Keratinocyte (primary cell): ENCODE results near the gene FAAH. TPM values are rescaled to one million over a fixed set of nuclear protein-coding genes. Genes with fewer than 3 reads are reported as not detected.

ENCODE experiments used
- DNase-seq: peaks from one replicate; pipeline ENCODE4 v3.0.0-alpha.2; 2011; ENCODE audit warnings: low read depth, missing footprints, low spot score
- FAIRE-seq: peaks from 2 replicates; lab custom pipeline; 2011; peaks lifted over from hg19 to GRCh38; lab: Jason Lieb, UNC
- H2AFZ ChIP-seq: 2 replicates; pipeline ENCODE4 v1.6.0; 2012; ENCODE audit warnings: low read length, control low read depth, inconsistent platforms; ENCODE audit not compliant: control insufficient read depth
- H3K27ac ChIP-seq: 2 replicates; pipeline ENCODE4 v1.5.1; 2011; ENCODE audit warnings: low read length; ENCODE audit not compliant: control insufficient read depth, insufficient read depth
- H3K27me3 ChIP-seq: 3 replicates; pipeline ENCODE4 v1.6.0; 2011; ENCODE audit warnings: low read length; ENCODE audit not compliant: control insufficient read depth, insufficient read depth; ENCODE audit errors: extremely low read depth
- H3K36me3 ChIP-seq, 2 experiments: 2 replicates in 1 of 2; 3 replicates in 1 of 2; pipeline ENCODE4 v1.5.1; 2011; ENCODE audit warnings: low read length in 2 of 2, mild to moderate bottlenecking in 1 of 2; ENCODE audit not compliant: control insufficient read depth in 2 of 2, insufficient read depth in 2 of 2; ENCODE audit errors: extremely low read depth in 1 of 2
- H3K4me1 ChIP-seq: 3 replicates; pipeline ENCODE4 v1.5.1; 2011; ENCODE audit warnings: low read length; ENCODE audit not compliant: control insufficient read depth, insufficient read depth; ENCODE audit errors: extremely low read depth
- H3K4me2 ChIP-seq: 3 replicates; pipeline ENCODE4 v1.6.0; 2011; ENCODE audit warnings: low read depth, low read length; ENCODE audit not compliant: control insufficient read depth, insufficient read depth; ENCODE audit errors: extremely low read depth
- H3K4me3 ChIP-seq, 3 experiments: fragments of 200-600 bp in 1 of 3; sonication (generic) in 1 of 3; 2 replicates in 2 of 3; 3 replicates in 1 of 3; pipeline ENCODE4 v1.5.1; 2011 to 2016; ENCODE audit warnings: low read length in 3 of 3, mild to moderate bottlenecking in 3 of 3, control low read depth in 2 of 3, inconsistent platforms in 1 of 3, low read depth in 1 of 3, mixed read lengths in 1 of 3, mixed run types in 1 of 3, moderate library complexity in 1 of 3; ENCODE audit not compliant: control insufficient read depth in 2 of 3, insufficient read depth in 2 of 3; ENCODE audit errors: extremely low read depth in 1 of 3
- H3K79me2 ChIP-seq: 2 replicates; pipeline ENCODE4 v1.6.0; 2012; ENCODE audit warnings: low read length; ENCODE audit not compliant: control insufficient read depth, insufficient read depth
- H3K9ac ChIP-seq: 3 replicates; pipeline ENCODE4 v1.6.0; 2011; ENCODE audit warnings: low read length; ENCODE audit not compliant: control insufficient read depth, insufficient read depth; ENCODE audit errors: extremely low read depth
- H3K9me1 ChIP-seq: 3 replicates; pipeline ENCODE4 v1.6.0; 2011; ENCODE audit warnings: low read length; ENCODE audit not compliant: control insufficient read depth, insufficient read depth; ENCODE audit errors: extremely low read depth
- H3K9me3 ChIP-seq: 2 replicates; pipeline ENCODE4 v1.5.1; 2012; ENCODE audit warnings: low read depth, low read length; ENCODE audit not compliant: control insufficient read depth
- H4K20me1 ChIP-seq: 3 replicates; pipeline ENCODE4 v1.6.0; 2011; ENCODE audit warnings: low read length; ENCODE audit not compliant: control insufficient read depth, insufficient read depth; ENCODE audit errors: extremely low read depth
- CTCF ChIP-seq, 3 experiments: IDR thresholded peaks in 1 of 3; conservative IDR thresholded peaks in 1 of 3; optimal IDR thresholded peaks in 1 of 3; 2 replicates in 2 of 3; 3 replicates in 1 of 3; pipeline versions ENCODE3 to v1.5.1; 2011; ENCODE audit warnings: low read length in 3 of 3, mild to moderate bottlenecking in 3 of 3, moderate library complexity in 2 of 3, control low read depth in 1 of 3, inconsistent platforms in 1 of 3; ENCODE audit not compliant: insufficient read depth in 2 of 3; ENCODE audit errors: extremely low read depth in 1 of 3
- EZH2 ChIP-seq: IDR thresholded peaks from one replicate; pipeline ENCODE4 v1.6.1; 2012; ENCODE audit warnings: inconsistent platforms, mild to moderate bottlenecking, low read length, moderate library complexity
- dilution Hi-C: fragments of 300-500 bp; cut with MboI; formaldehyde crosslinking; loops from one replicate; pipeline ENCODE4 v1.7.0; 2020; ENCODE audit warnings: low sequenced_read_pairs; ENCODE audit not compliant: extremely low pct_ligation_motif_present
- polyA plus RNA-seq, 5 experiments: library from polyadenylated mRNA; depleted of rRNA in 3 of 5; stranded (reverse) in 3 of 5; stranded (forward) in 1 of 5; unstranded in 1 of 5; fragments of >200 nt; gene quantifications; 1 replicate in 1 of 5; 2 replicates in 3 of 5; 3 replicates in 1 of 5; pipeline versions ENCODE4 v1.2.1 to v1.2.3, GENCODE V29; 2011 to 2012; ENCODE audit warnings: missing spikeins in 2 of 5, low read depth in 1 of 5, low replicate concordance in 1 of 5

Gene FAAH
- polyA plus RNA-seq, 1 donor (not counting 4 experiments of a cell fraction or from before 2014, with no cell fraction given) = 5.3 TPM

GRCh38 chr1:46424730-46425129 is 30.6 kb downstream of the FAAH start:
- FAIRE-seq (no peak), DNase-seq (no peak)
- no peaks in the 10 kb centered on the region for H3K4me1 ChIP-seq
- H3K4me3 ChIP-seq = no peak overlapping the region
- H3K27me3 ChIP-seq = peaks cover 14% of the 10 kb centered on the region
- TF ChIP-seq CTCF (optimal IDR thresholded peaks at IDR 0.05 in 1 of 3, IDR thresholded peaks at IDR 0.05 in 1 of 3, conservative IDR thresholded peaks at IDR 0.05 in 1 of 3; ENCODE audit: extremely low read depth in 1 of 3, insufficient read depth in 2 of 3, low read length in 3 of 3) (no peak), EZH2 (no peak)
- no peak overlapping the region for H3K27ac ChIP-seq
- H3K79me2 ChIP-seq = no peaks in the 10 kb centered on the region
- H3K36me3 ChIP-seq = no peaks in the 10 kb centered on the region
- no peaks in the 10 kb centered on the region for H3K9me3 ChIP-seq
- H3K9me1 ChIP-seq = no peaks in the 10 kb centered on the region
- H2AFZ ChIP-seq = no peak overlapping the region
- no peaks in the 10 kb centered on the region for H4K20me1 ChIP-seq
- no peak overlapping the region for H3K9ac ChIP-seq
- H3K4me2 ChIP-seq = no peak overlapping the region
- dilution Hi-C loops = no loop called here

- peaks cover 15% of the 10 kb centered on the region for H3K27me3 ChIP-seq
Observed at GRCh38 chr1:46425726-46426125, 31.6 kb downstream of the FAAH start.

More at GRCh38 chr1:46425726-46426125, 31.6 kb downstream of the FAAH start:
- Histone ChIP-seq H3K9me3 (no peaks in the 10 kb centered on the region), H3K36me3 (no peaks in the 10 kb centered on the region), H4K20me1 (no peaks in the 10 kb centered on the region), H3K9me1 (no peaks in the 10 kb centered on the region), H2AFZ (no peak overlapping the region), H3K4me3 (no peak overlapping the region), H3K4me2 (no peak overlapping the region), H3K4me1 (no peaks in the 10 kb centered on the region), H3K27ac (no peak overlapping the region), H3K9ac (no peak overlapping the region), H3K79me2 (no peaks in the 10 kb centered on the region)
- TF ChIP-seq EZH2 (no peak), CTCF (optimal IDR thresholded peaks at IDR 0.05 in 1 of 3, IDR thresholded peaks at IDR 0.05 in 1 of 3, conservative IDR thresholded peaks at IDR 0.05 in 1 of 3; ENCODE audit: extremely low read depth in 1 of 3, insufficient read depth in 2 of 3, low read length in 3 of 3) (no peak)
- dilution Hi-C loops = no loop called here
- DNase-seq = no peak
- FAIRE-seq = no peak
